Tongue (tissue), 3 donors: ENCODE results near the gene MDP1. TPM values are rescaled to one million over a fixed set of nuclear protein-coding genes. Genes with fewer than 3 reads are reported as not detected.
A peak's percentile ranks its signal among the peaks of the same experiment; 100 is the strongest.

Experiments used
- DNase-seq: peaks from one replicate; pipeline ENCODE4 v3.0.0-alpha.2; 2015
- small RNA-seq: library from RNA; depleted of rRNA; stranded (forward); fragments of <200 nt; gene quantifications from one replicate; pipeline ENCODE3, GENCODE V24; 2014; ENCODE audit warnings: low replicate concordance
- total RNA-seq: library from RNA; depleted of rRNA; stranded (reverse); fragments of >200 nt; gene quantifications from one replicate; pipeline ENCODE4 v1.2.3, GENCODE V29; 2014

Gene MDP1
- total RNA-seq, 1 donor from 2014 or later = 12.9 TPM

GRCh38 chr14:24179961-24180796 lies 35.7 kb downstream of the MDP1 start:
- DNase-seq = peak; percentile 13

- DNase-seq = no peak
Measured at GRCh38 chr14:24179294-24179960, 36.4 kb downstream of the MDP1 start.

GRCh38 chr14:24178399-24179178 lies 37.3 kb downstream of the MDP1 start:
- DNase-seq = no peak

- no peak for DNase-seq
Measured at GRCh38 chr14:24177891-24178290, 38.0 kb downstream of the MDP1 start.

- DNase-seq = no peak
Measured at GRCh38 chr14:24177041-24177825, 38.6 kb downstream of the MDP1 start.

GRCh38 chr14:24176599-24176998 lies 39.3 kb downstream of the MDP1 start:
- no peak for DNase-seq

GRCh38 chr14:24172871-24173281 lies 43.0 kb downstream of the MDP1 start:
- DNase-seq = peak; percentile 7

- DNase-seq = peak; percentile 33
Measured at GRCh38 chr14:24172261-24172860, 43.5 kb downstream of the MDP1 start.

- peak; percentile 95 for DNase-seq
Measured at GRCh38 chr14:24171422-24172260, 44.2 kb downstream of the MDP1 start, which contains the start of gene REC8. TSS of gene REC8 (plus strand) at chr14:24172080. CDS start at chr14:24172553, 473 bp downstream.

- DNase-seq = no peak
Measured at GRCh38 chr14:24167469-24168114, 48.3 kb downstream of the MDP1 start.

- no peak for DNase-seq
Measured at GRCh38 chr14:24165785-24166184, 50.1 kb downstream of the MDP1 start.

- no peak for DNase-seq
Measured at GRCh38 chr14:24164518-24164991, 51.3 kb downstream of the MDP1 start.

Small RNA genes lying within 50 kb of the gene (small RNA-seq; reads per million reads assigned to genes)
- gene AL136295.4 (not detected), gene CHMP4A (not detected), gene IPO4 (not detected), gene IRF9 (not detected), gene MDP1 (not detected)

Other genes with a start within 250 kb of the MDP1 start
- 8.2 TPM for gene DHRS4L2, start 227.1 kb downstream of the MDP1 start, total RNA-seq
- 0.72 TPM for gene CARMIL3, start 164.1 kb downstream of the MDP1 start, total RNA-seq
- gene CPNE6, start 144.5 kb downstream of the MDP1 start, total RNA-seq = not detected
- 2.9 TPM for gene PCK2, start 121.8 kb downstream of the MDP1 start, total RNA-seq
- 80.3 TPM for gene DCAF11, start 101.3 kb downstream of the MDP1 start, total RNA-seq
- 2.4 TPM for gene NRL, start 101.1 kb downstream of the MDP1 start, total RNA-seq
- 132 TPM for gene FITM1, start 85.4 kb downstream of the MDP1 start, total RNA-seq
- 73.5 TPM for gene PSME1, start 79.9 kb downstream of the MDP1 start, total RNA-seq
- gene EMC9, start 74.5 kb downstream of the MDP1 start, total RNA-seq = 18.1 TPM
- 35.5 TPM for gene PSME2, start 69.5 kb downstream of the MDP1 start, total RNA-seq
- gene RNF31, start 68.6 kb downstream of the MDP1 start, total RNA-seq = 38.2 TPM
- 34.6 TPM for gene IRF9, start 54.8 kb downstream of the MDP1 start, total RNA-seq
- 8.6 TPM for gene REC8, start 44.0 kb downstream of the MDP1 start, total RNA-seq
- 30.8 TPM for gene IPO4, start 27.2 kb downstream of the MDP1 start, total RNA-seq
- gene TM9SF1, start 20.6 kb downstream of the MDP1 start, total RNA-seq = 52.9 TPM
- gene TSSK4, start 10.4 kb downstream of the MDP1 start, total RNA-seq = not detected
- 47.6 TPM for gene CHMP4A, start 2.6 kb downstream of the MDP1 start, total RNA-seq
- 77.0 TPM for gene NEDD8, start 16.3 kb upstream of the MDP1 start, total RNA-seq
- 102 TPM for gene GMPR2, start 16.9 kb upstream of the MDP1 start, total RNA-seq
- 33.8 TPM for gene TINF2, start 26.6 kb upstream of the MDP1 start, total RNA-seq
- gene TGM1, start 47.1 kb upstream of the MDP1 start, total RNA-seq = 29.0 TPM
- 16.5 TPM for gene RABGGTA, start 55.5 kb upstream of the MDP1 start, total RNA-seq
- 13.0 TPM for gene DHRS1, start 83.7 kb upstream of the MDP1 start, total RNA-seq
- gene NOP9, start 83.8 kb upstream of the MDP1 start, total RNA-seq = 24.5 TPM
- 14.6 TPM for gene CIDEB, start 91.9 kb upstream of the MDP1 start, total RNA-seq
- 19.3 TPM for gene LTB4R2, start 94.1 kb upstream of the MDP1 start, total RNA-seq
- gene LTB4R, start 95.4 kb upstream of the MDP1 start, total RNA-seq = 8.8 TPM
- 16.7 TPM for gene ADCY4, start 119.0 kb upstream of the MDP1 start, total RNA-seq
- gene RIPK3, start 123.9 kb upstream of the MDP1 start, total RNA-seq = 5.5 TPM
- 56.6 TPM for gene NFATC4, start 152.1 kb upstream of the MDP1 start, total RNA-seq
- 35.1 TPM for gene NYNRIN, start 182.9 kb upstream of the MDP1 start, total RNA-seq
- gene CBLN3, start 213.6 kb upstream of the MDP1 start, total RNA-seq = 1.3 TPM
- 56.6 TPM for gene KHNYN, start 213.9 kb upstream of the MDP1 start, total RNA-seq
- 20.5 TPM for gene SDR39U1, start 226.7 kb upstream of the MDP1 start, total RNA-seq